GM18867 (cell line): ENCODE results near the gene TRIM14.
A peak's percentile ranks its signal among the peaks of the same experiment; 100 is the strongest.
"Not testable (repeated sequence)": the region's sequence is repeated elsewhere in the genome, so short reads cannot be mapped to it uniquely, and the experiment has no call there.

ENCODE experiments used
- ATAC-seq: cut with Tn5 transposase; IDR thresholded peaks from one replicate; pipeline ENCODE4 v1.9.1; 2021; ENCODE audit warnings: mild to moderate bottlenecking, moderate library complexity; ENCODE audit not compliant: unreplicated experiment

TRIM14 gene

GRCh38 chr9:98117097-98117496, 1.9 kb downstream of the TRIM14 start:
- ATAC-seq: not testable (repeated sequence)

- no peak for ATAC-seq
Observed at GRCh38 chr9:98109052-98109451, 10.0 kb downstream of the TRIM14 start.

- ATAC-seq: peak; percentile 80
Observed at GRCh38 chr9:98108531-98109031, 10.4 kb downstream of the TRIM14 start.

GRCh38 chr9:98107926-98108325, 11.1 kb downstream of the TRIM14 start:
- ATAC-seq: peak; percentile 15

- no peak for ATAC-seq
Observed at GRCh38 chr9:98105006-98105405, 14.0 kb downstream of the TRIM14 start.

- no peak for ATAC-seq
Observed at GRCh38 chr9:98104445-98104881, 14.6 kb downstream of the TRIM14 start.

GRCh38 chr9:98101868-98102273, 17.2 kb downstream of the TRIM14 start:
- ATAC-seq: peak; percentile 96

GRCh38 chr9:98101416-98101815, 17.6 kb downstream of the TRIM14 start:
- ATAC-seq: no peak

- no peak for ATAC-seq
Observed at GRCh38 chr9:98100456-98100855, 18.6 kb downstream of the TRIM14 start.

- no peak for ATAC-seq
Observed at GRCh38 chr9:98099898-98100297, 19.1 kb downstream of the TRIM14 start.

- no peak for ATAC-seq
Observed at GRCh38 chr9:98099346-98099745, 19.7 kb downstream of the TRIM14 start.

- no peak for ATAC-seq
Observed at GRCh38 chr9:98097836-98098235, 21.2 kb downstream of the TRIM14 start.

GRCh38 chr9:98096091-98096490, 22.9 kb downstream of the TRIM14 start:
- ATAC-seq: no peak

- ATAC-seq: no peak
Observed at GRCh38 chr9:98095401-98095800, 23.6 kb downstream of the TRIM14 start.

- no peak for ATAC-seq
Observed at GRCh38 chr9:98094851-98095250, 24.2 kb downstream of the TRIM14 start.

GRCh38 chr9:98094316-98094715, 24.7 kb downstream of the TRIM14 start:
- no peak for ATAC-seq

GRCh38 chr9:98092613-98092931, 26.4 kb downstream of the TRIM14 start:
- ATAC-seq: no peak

- no peak for ATAC-seq
Observed at GRCh38 chr9:98091735-98092612, 27.0 kb downstream of the TRIM14 start.

- not testable (repeated sequence) for ATAC-seq
Observed at GRCh38 chr9:98090674-98091073, 28.3 kb downstream of the TRIM14 start.

GRCh38 chr9:98087420-98088354, 31.3 kb downstream of the TRIM14 start:
- no peak for ATAC-seq

GRCh38 chr9:98086461-98086860, 32.6 kb downstream of the TRIM14 start:
- ATAC-seq: no peak

- ATAC-seq: no peak
Observed at GRCh38 chr9:98085944-98086343, 33.1 kb downstream of the TRIM14 start.
